DOHH2 (cell line): ENCODE data around the gene ALG11.

Experiments used
- CTCF ChIP-seq: fragments of 200-600 bp; sonication (generic); IDR thresholded peaks from one replicate; pipeline ENCODE4 v1.5.1; 2014; ENCODE audit warnings: antibody characterized with exemption, mild to moderate bottlenecking, low read depth, low read length; ENCODE audit not compliant: poor library complexity, severe bottlenecking
- EZH2phosphoT487 ChIP-seq: fragments of 200-600 bp; sonication (generic); IDR thresholded peaks from 2 replicates; pipeline ENCODE4 v1.6.1; 2017; ENCODE audit warnings: borderline replicate concordance, mild to moderate bottlenecking, antibody characterized with exemption, low read length, moderate library complexity, mixed read lengths

- TF ChIP-seq CTCF, result no peak
- TF ChIP-seq EZH2phosphoT487, result no peak
These were observed 10.2 kb downstream of the ALG11 start for GRCh38 chr13:52022356-52022755.
